ENCODE data around the gene EPS15. TPM values are rescaled to one million over a fixed set of nuclear protein-coding genes. Genes with fewer than 3 reads are reported as not detected.
"Not testable (repeated sequence)": the region's sequence is repeated elsewhere in the genome, so short reads cannot be mapped to it uniquely, and the experiment has no call there.

EPS15 gene
- total RNA-seq, 1 experiment from 2014 or later, result 31.7 TPM

- H3K9me3 ChIP-seq (replicated peaks); DNase-seq (ENCODE audit: low read depth in 1 of 2, low spot score in 2 of 2); H3K4me1 ChIP-seq (replicated peaks); H3K27me3 ChIP-seq (replicated peaks); H3K27ac ChIP-seq; H3K4me3 ChIP-seq: not testable (repeated sequence)
- H3K36me3 ChIP-seq, result peaks cover 23% of the 10 kb centered on the region
These were observed 56.8 kb downstream of the EPS15 start for GRCh38 chr1:51462289-51462688.

- H3K4me3 ChIP-seq, result no peak overlapping the region
- H3K36me3 ChIP-seq, result peaks cover 5% of the 10 kb centered on the region
- no peaks in the 10 kb centered on the region for H3K4me1 ChIP-seq (replicated peaks)
- H3K27me3 ChIP-seq (replicated peaks), result no peaks in the 10 kb centered on the region
- DNase-seq (ENCODE audit: low read depth in 1 of 2, low spot score in 2 of 2), result no peak
- no peaks in the 10 kb centered on the region for H3K9me3 ChIP-seq (replicated peaks)
- no peak overlapping the region for H3K27ac ChIP-seq
These were observed 64.5 kb downstream of the EPS15 start for GRCh38 chr1:51454554-51454953.

- Histone ChIP-seq H3K27ac (no peak overlapping the region), H3K36me3 (peaks cover 5% of the 10 kb centered on the region), H3K9me3 (replicated peaks) (no peaks in the 10 kb centered on the region), H3K27me3 (replicated peaks) (no peaks in the 10 kb centered on the region), H3K4me1 (replicated peaks) (no peaks in the 10 kb centered on the region), H3K4me3 (no peak overlapping the region)
- DNase-seq (ENCODE audit: low read depth in 1 of 2, low spot score in 2 of 2), result no peak
These were observed 66.1 kb downstream of the EPS15 start for GRCh38 chr1:51453010-51453409.

- not testable (repeated sequence) for H3K36me3 ChIP-seq; H3K9me3 ChIP-seq (replicated peaks); H3K27me3 ChIP-seq (replicated peaks); H3K4me3 ChIP-seq; DNase-seq (ENCODE audit: low read depth in 1 of 2, low spot score in 2 of 2); H3K27ac ChIP-seq
- H3K4me1 ChIP-seq (replicated peaks), result peaks cover 20% of the 10 kb centered on the region
These were observed 70.1 kb downstream of the EPS15 start for GRCh38 chr1:51448844-51449454.

- Histone ChIP-seq H3K4me1 (replicated peaks) (peaks cover 30% of the 10 kb centered on the region), H3K9me3 (replicated peaks) (no peaks in the 10 kb centered on the region), H3K27ac (no peak overlapping the region), H3K27me3 (replicated peaks) (no peaks in the 10 kb centered on the region), H3K4me3 (no peak overlapping the region), H3K36me3 (peaks cover 9% of the 10 kb centered on the region; the same call in 1 of the 2 replicates)
- DNase-seq (ENCODE audit: low read depth in 1 of 2, low spot score in 2 of 2), result peak in 1 of 2 experiments; percentile 12
These were observed 73.5 kb downstream of the EPS15 start for GRCh38 chr1:51445351-51446090.

GRCh38 chr1:51444534-51445192 is 74.4 kb downstream of the EPS15 start:
- Histone ChIP-seq H3K27me3 (replicated peaks) (no peaks in the 10 kb centered on the region), H3K9me3 (replicated peaks) (no peaks in the 10 kb centered on the region), H3K36me3 (peaks cover 15% of the 10 kb centered on the region), H3K27ac (peak overlapping the region; percentile 25), H3K4me1 (replicated peaks) (peaks cover 30% of the 10 kb centered on the region), H3K4me3 (no peak overlapping the region)
- peak in 1 of 2 experiments; percentile 52 for DNase-seq (ENCODE audit: low read depth in 1 of 2, low spot score in 2 of 2)

GRCh38 chr1:51444096-51444495 is 75.0 kb downstream of the EPS15 start:
- peak overlapping the region; percentile 25 for H3K27ac ChIP-seq
- no peak for DNase-seq (ENCODE audit: low read depth in 1 of 2, low spot score in 2 of 2)
- H3K4me1 ChIP-seq (replicated peaks), result peaks cover 30% of the 10 kb centered on the region

GRCh38 chr1:51443555-51443954 is 75.5 kb downstream of the EPS15 start:
- Histone ChIP-seq H3K4me3 (no peak overlapping the region), H3K27ac (no peak overlapping the region), H3K36me3 (peaks cover 23% of the 10 kb centered on the region), H3K9me3 (replicated peaks) (no peaks in the 10 kb centered on the region), H3K27me3 (replicated peaks) (no peaks in the 10 kb centered on the region), H3K4me1 (replicated peaks) (peaks cover 30% of the 10 kb centered on the region)
- DNase-seq (ENCODE audit: low read depth in 1 of 2, low spot score in 2 of 2), result no peak

More at GRCh38 chr1:51444096-51444495, 75.0 kb downstream of the EPS15 start:
- H3K36me3 ChIP-seq, result peaks cover 19% of the 10 kb centered on the region
- no peaks in the 10 kb centered on the region for H3K27me3 ChIP-seq (replicated peaks)
- H3K4me3 ChIP-seq, result no peak overlapping the region
- H3K9me3 ChIP-seq (replicated peaks), result no peaks in the 10 kb centered on the region

GRCh38 chr1:51442616-51443015 is 76.5 kb downstream of the EPS15 start:
- Histone ChIP-seq H3K36me3 (peaks cover 22% of the 10 kb centered on the region), H3K4me3 (no peak overlapping the region), H3K27ac (no peak overlapping the region), H3K4me1 (replicated peaks) (peaks cover 30% of the 10 kb centered on the region), H3K27me3 (replicated peaks) (no peaks in the 10 kb centered on the region), H3K9me3 (replicated peaks) (no peaks in the 10 kb centered on the region)
- no peak for DNase-seq (ENCODE audit: low read depth in 1 of 2, low spot score in 2 of 2)

GRCh38 chr1:51442198-51442597 is 76.9 kb downstream of the EPS15 start:
- no peaks in the 10 kb centered on the region for H3K9me3 ChIP-seq (replicated peaks)
- H3K4me3 ChIP-seq, result no peak overlapping the region
- H3K36me3 ChIP-seq, result peaks cover 18% of the 10 kb centered on the region
- DNase-seq (ENCODE audit: low read depth in 1 of 2, low spot score in 2 of 2), result no peak
- H3K27ac ChIP-seq, result no peak overlapping the region
- peaks cover 30% of the 10 kb centered on the region for H3K4me1 ChIP-seq (replicated peaks)
- no peaks in the 10 kb centered on the region for H3K27me3 ChIP-seq (replicated peaks)

- Histone ChIP-seq H3K4me3 (no peak overlapping the region), H3K27ac (no peak overlapping the region), H3K4me1 (replicated peaks) (peaks cover 19% of the 10 kb centered on the region), H3K27me3 (replicated peaks) (no peaks in the 10 kb centered on the region), H3K9me3 (replicated peaks) (no peaks in the 10 kb centered on the region), H3K36me3 (peaks cover 19% of the 10 kb centered on the region)
- DNase-seq (ENCODE audit: low read depth in 1 of 2, low spot score in 2 of 2), result no peak
These were observed 79.2 kb downstream of the EPS15 start for GRCh38 chr1:51439895-51440294.

GRCh38 chr1:51439053-51439452 is 80.0 kb downstream of the EPS15 start:
- H3K4me1 ChIP-seq (replicated peaks), result peaks cover 14% of the 10 kb centered on the region
- no peak overlapping the region for H3K4me3 ChIP-seq
- no peaks in the 10 kb centered on the region for H3K9me3 ChIP-seq (replicated peaks)
- peaks cover 19% of the 10 kb centered on the region for H3K36me3 ChIP-seq
- no peak for DNase-seq (ENCODE audit: low read depth in 1 of 2, low spot score in 2 of 2)
- H3K27me3 ChIP-seq (replicated peaks), result no peaks in the 10 kb centered on the region
- no peak overlapping the region for H3K27ac ChIP-seq

GRCh38 chr1:51437391-51437790 is 81.7 kb downstream of the EPS15 start:
- H3K27me3 ChIP-seq (replicated peaks); H3K4me3 ChIP-seq; DNase-seq (ENCODE audit: low read depth in 1 of 2, low spot score in 2 of 2); H3K27ac ChIP-seq; H3K9me3 ChIP-seq (replicated peaks): not testable (repeated sequence)
- Histone ChIP-seq H3K36me3 (peaks cover 27% of the 10 kb centered on the region), H3K4me1 (replicated peaks) (peaks cover 16% of the 10 kb centered on the region)

- no peaks in the 10 kb centered on the region for H3K9me3 ChIP-seq (replicated peaks)
- DNase-seq (ENCODE audit: low read depth in 1 of 2, low spot score in 2 of 2), result no peak
- no peaks in the 10 kb centered on the region for H3K27me3 ChIP-seq (replicated peaks)
- no peak overlapping the region for H3K27ac ChIP-seq
- H3K4me3 ChIP-seq, result no peak overlapping the region
- H3K4me1 ChIP-seq (replicated peaks), result peaks cover 10% of the 10 kb centered on the region
- peaks cover 27% of the 10 kb centered on the region for H3K36me3 ChIP-seq
These were observed 83.2 kb downstream of the EPS15 start for GRCh38 chr1:51435878-51436277.

Data from SJSA1 (cell line).